Colonic mucosa (tissue), 4 donors: ENCODE measurements around the gene TCEA2. TPM values are rescaled to one million over a fixed set of nuclear protein-coding genes. Genes with fewer than 3 reads are reported as not detected.

Experiments
- DNase-seq: peaks from one replicate; pipeline ENCODE4 v3.0.0-alpha.2; 2020
- H3K27ac ChIP-seq: fragments of 200-600 bp; one replicate; pipeline ENCODE4 v1.8.0; 2021
- H3K27me3 ChIP-seq: fragments of 200-600 bp; one replicate; pipeline ENCODE4 v1.8.0; 2021
- H3K36me3 ChIP-seq: fragments of 200-600 bp; one replicate; pipeline ENCODE4 v1.8.0; 2021
- H3K4me1 ChIP-seq: fragments of 200-600 bp; one replicate; pipeline ENCODE4 v1.8.0; 2021; ENCODE audit warnings: mild to moderate bottlenecking
- H3K4me3 ChIP-seq: fragments of 200-600 bp; one replicate; pipeline ENCODE4 v1.8.0; 2021
- H3K9ac ChIP-seq, 2 donors: one replicate each; pipeline ENCODE4 v1.7.0; 2013; ENCODE audit warnings: control low read depth in 2 of 2, low read depth in 2 of 2, low read length in 2 of 2
- H3K9me3 ChIP-seq: fragments of 200-600 bp; one replicate; pipeline ENCODE4 v1.8.0; 2021
- intact Hi-C: fragments of 100-400 bp; cut with DNase I; formaldehyde crosslinking; loops from one replicate; pipeline ENCODE4 v1.14.1; 2022
- total RNA-seq, 2 donors: library from RNA; stranded (reverse); fragmentation: NEBNext Ultra II Directional in 1 of 2; extraction: Animal tissue kit (Norgen Biotek cat#: 25700) in 1 of 2; gene quantifications; one replicate each; pipeline ENCODE4 v1.2.1, GENCODE V29; 2021
- TF ChIP-seq, protein P1 (sequence below): fragments of 200-600 bp; IDR thresholded peaks from one replicate; pipeline ENCODE4 v1.8.0; 2022; ENCODE audit warnings: antibody characterized with exemption, mild to moderate bottlenecking
- donor health status: healthy.
- donor health status: DM: no; HTN: no; CAD: no.
- donor health status: DM: no; HTN: no; CAD: no.

The TCEA2 gene
- total RNA-seq, 2 donors from 2014 or later, result 7.3 to 11.8 TPM

DNA sequence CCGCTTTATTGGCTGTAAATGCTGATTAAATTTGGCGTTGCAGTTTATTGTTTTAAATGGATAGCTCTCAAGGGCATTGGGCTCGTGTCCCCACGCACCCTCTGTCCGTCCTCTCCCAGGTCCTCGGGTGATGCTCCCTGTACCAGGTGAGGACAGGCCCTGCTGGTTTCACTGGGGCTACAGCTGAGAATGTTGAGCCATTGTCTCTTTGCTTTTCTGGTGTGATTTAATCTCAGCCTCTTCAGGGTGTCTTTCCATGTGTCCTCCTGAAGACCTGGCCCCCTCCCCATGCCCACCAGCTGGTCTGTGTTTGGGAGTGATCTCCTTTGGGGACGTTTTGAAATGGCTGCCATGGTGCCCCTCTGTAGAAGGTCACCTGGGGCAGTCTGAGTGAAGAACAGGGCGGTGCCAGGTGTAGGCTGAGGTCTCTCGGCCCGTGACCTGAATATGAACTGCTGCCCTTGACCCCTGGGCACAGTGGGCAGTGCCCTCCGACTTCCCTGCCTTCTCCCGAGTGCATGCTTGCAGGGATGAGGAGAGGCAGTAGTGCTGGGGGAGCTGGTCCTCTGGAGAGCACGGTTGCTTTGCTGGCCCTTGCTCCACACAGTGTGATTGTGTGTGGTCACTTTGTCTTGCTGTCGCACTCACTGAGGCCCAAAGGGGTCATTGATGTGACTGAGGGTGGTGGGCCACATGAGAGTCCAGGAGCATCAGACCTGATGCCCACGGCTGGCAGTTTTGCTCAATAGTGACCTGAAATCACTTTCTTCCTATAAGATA, 39.4 kb upstream of the TCEA2 start:
- H3K4me3 ChIP-seq, result no peak overlapping the region
- TF ChIP-seq, protein P1, sequence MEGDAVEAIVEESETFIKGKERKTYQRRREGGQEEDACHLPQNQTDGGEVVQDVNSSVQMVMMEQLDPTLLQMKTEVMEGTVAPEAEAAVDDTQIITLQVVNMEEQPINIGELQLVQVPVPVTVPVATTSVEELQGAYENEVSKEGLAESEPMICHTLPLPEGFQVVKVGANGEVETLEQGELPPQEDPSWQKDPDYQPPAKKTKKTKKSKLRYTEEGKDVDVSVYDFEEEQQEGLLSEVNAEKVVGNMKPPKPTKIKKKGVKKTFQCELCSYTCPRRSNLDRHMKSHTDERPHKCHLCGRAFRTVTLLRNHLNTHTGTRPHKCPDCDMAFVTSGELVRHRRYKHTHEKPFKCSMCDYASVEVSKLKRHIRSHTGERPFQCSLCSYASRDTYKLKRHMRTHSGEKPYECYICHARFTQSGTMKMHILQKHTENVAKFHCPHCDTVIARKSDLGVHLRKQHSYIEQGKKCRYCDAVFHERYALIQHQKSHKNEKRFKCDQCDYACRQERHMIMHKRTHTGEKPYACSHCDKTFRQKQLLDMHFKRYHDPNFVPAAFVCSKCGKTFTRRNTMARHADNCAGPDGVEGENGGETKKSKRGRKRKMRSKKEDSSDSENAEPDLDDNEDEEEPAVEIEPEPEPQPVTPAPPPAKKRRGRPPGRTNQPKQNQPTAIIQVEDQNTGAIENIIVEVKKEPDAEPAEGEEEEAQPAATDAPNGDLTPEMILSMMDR, result no peak
- intact Hi-C loops, result no loop called here
- no peak overlapping the region for H3K27ac ChIP-seq
- no peak for DNase-seq
- no peaks in the 10 kb centered on the region for H3K9me3 ChIP-seq
- peaks cover 38% of the 10 kb centered on the region for H3K36me3 ChIP-seq
- peaks cover 12% of the 10 kb centered on the region for H3K4me1 ChIP-seq
- no peaks in the 10 kb centered on the region for H3K27me3 ChIP-seq
- no peak overlapping the region for H3K9ac ChIP-seq

DNA sequence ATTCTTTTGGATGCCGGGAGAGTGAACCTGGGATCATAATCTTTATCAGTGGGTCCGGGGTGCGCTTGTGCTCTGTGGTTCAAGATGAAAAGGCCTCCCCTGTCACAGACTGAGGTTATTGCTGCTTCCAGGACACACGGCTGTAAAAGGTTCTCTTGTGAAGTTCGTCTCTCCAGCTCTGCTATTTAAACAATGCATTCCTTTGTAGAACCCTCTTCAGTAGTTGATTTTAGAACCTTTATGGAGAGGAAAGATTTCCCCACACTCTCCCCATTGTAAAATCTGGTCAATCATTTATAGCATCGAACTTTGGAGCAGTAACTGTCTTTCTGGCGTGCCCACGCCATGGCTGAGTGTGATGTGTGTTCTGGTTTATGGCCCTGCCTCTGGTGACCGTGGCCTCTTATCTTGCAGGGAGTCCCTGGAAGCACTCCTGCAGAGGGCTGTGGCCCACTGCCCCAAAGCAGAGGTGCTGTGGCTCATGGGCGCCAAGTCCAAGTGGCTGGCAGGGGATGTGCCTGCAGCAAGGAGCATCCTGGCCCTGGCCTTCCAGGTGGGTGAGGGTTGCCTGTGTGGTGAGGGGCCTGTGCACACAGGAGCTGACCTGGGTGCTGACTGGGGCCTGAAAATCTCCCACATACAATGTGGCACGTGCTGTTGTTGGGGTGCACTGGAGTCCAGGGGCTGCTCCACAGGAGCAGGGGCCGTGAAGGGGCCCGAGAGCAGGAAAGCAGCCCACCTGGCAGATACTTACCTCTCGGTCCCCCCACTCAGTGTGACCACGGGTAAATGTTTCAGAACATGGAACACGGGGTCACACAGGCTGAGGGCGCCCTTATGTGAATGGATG, 38.6 kb upstream of the TCEA2 start:
- Histone ChIP-seq H3K36me3 (peaks cover 40% of the 10 kb centered on the region), H3K27me3 (no peaks in the 10 kb centered on the region), H3K9ac (no peak overlapping the region), H3K27ac (no peak overlapping the region), H3K4me3 (no peak overlapping the region), H3K9me3 (no peaks in the 10 kb centered on the region), H3K4me1 (peaks cover 12% of the 10 kb centered on the region)
- intact Hi-C loops, result no loop called here
- DNase-seq, result peak; percentile 55
- TF ChIP-seq, protein P1, result no peak

- Histone ChIP-seq H3K27me3 (no peaks in the 10 kb centered on the region), H3K36me3 (peaks cover 45% of the 10 kb centered on the region), H3K9ac (no peak overlapping the region), H3K4me3 (no peak overlapping the region), H3K27ac (no peak overlapping the region), H3K9me3 (no peaks in the 10 kb centered on the region), H3K4me1 (peaks cover 17% of the 10 kb centered on the region)
- intact Hi-C loops, result no loop called here
- TF ChIP-seq, protein P1, result no peak
- no peak for DNase-seq
These were observed 37.7 kb upstream of the TCEA2 start for GRCh38 chr20:64025101-64025825.

DNA sequence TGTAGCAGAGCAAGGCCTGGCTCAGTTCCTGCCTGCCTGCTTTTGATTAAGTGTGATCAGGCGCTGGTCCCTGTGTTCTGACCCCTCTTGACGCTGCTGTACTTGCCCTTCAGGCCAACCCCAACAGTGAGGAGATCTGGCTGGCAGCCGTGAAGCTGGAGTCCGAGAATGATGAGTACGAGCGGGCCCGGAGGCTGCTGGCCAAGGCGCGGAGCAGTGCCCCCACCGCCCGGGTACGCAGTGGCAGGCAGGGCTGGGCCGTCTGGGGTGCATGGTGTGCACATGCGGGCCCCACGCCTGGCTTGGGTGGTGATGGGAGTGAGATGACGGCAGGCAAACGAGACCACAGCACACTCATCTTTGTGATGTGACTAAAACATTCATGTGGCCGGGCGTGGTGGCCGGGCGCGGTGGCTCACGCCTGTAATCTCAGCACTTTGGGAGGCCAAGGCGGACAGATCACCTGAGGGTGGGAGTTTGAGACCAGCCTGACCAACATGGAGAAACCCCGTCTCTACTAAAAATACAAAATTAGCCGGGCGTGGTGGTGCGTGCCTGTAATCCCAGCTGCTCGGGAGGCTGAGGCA, 37.1 kb upstream of the TCEA2 start:
- intact Hi-C loops, result no loop called here
- Histone ChIP-seq H3K9me3 (no peaks in the 10 kb centered on the region), H3K4me1 (peaks cover 22% of the 10 kb centered on the region), H3K27ac (no peak overlapping the region), H3K9ac (no peak overlapping the region), H3K36me3 (peaks cover 45% of the 10 kb centered on the region), H3K27me3 (no peaks in the 10 kb centered on the region), H3K4me3 (no peak overlapping the region)
- TF ChIP-seq, protein P1, result no peak
- DNase-seq, result no peak
